Measurements from ENCODE around the gene ADM2. TPM values are rescaled to one million over a fixed set of nuclear protein-coding genes. Genes with fewer than 3 reads are reported as not detected.

Gene ADM2
- total and polyA plus RNA-seq, 2 of the 13 experiments (the other 11 are each of a cell fraction or from before 2014, with no cell fraction given), result 1.2 to 3.0 TPM

GRCh38 chr22:50461979-50462540, 19.3 kb upstream of the ADM2 start:
- no TSS peak for BruUV-seq (replicated peaks)
- FAIRE-seq, result no peak
- peak; percentile 21 for TF ChIP-seq AGO2 (optimal IDR thresholded peaks at IDR 0.05; ENCODE audit: low read depth, low read length)
- no peak for TF ChIP-seq HDAC2 (CRISPR knock-in tag; IDR thresholded peaks at IDR 0.05)
- intact Hi-C loops (cut with micrococcal nuclease; ENCODE audit: unreplicated experiment) (no loop called here), in situ Hi-C loops (cut with HindIII; ENCODE audit: extremely low pct_ligation_motif_present, low pct_unique_long_range_greater_than_20kb) (no loop called here)
- H3K4me3 ChIP-seq (replicated peaks in 1 of 3; ENCODE audit: insufficient read depth in 1 of 3, low read depth in 2 of 3, low read length in 3 of 3), result no peak overlapping the region
- H3K4me1 ChIP-seq (ENCODE audit: insufficient read depth, low read length), result no peaks in the 10 kb centered on the region
- peaks cover 37 to 73% of the 10 kb centered on the region in 2 experiments; a peak in 4 of 5 replicates for H3K36me3 ChIP-seq (replicated peaks in 1 of 2; ENCODE audit: control insufficient read depth in 1 of 2, insufficient read depth in 2 of 2, low read length in 2 of 2)
- ChIA-PET CTCF (ENCODE audit: low intra/inter-chr PET ratio, low total read pairs) (no interaction called here), POLR2A (no interaction called here)
- no peak overlapping the region for H3K4me2 ChIP-seq (ENCODE audit: low read depth, low read length)
- no peak overlapping the region for H3K27ac ChIP-seq (ENCODE audit: extremely low read length, insufficient read depth, low read length)
- DNase-seq (ENCODE audit: low spot score), result no peak
- 95% methylated on average over 10 of the region's 30 CpGs for WGBS (ENCODE audit: low lambda C conversion rate)
- no peaks in the 10 kb centered on the region for H3K79me2 ChIP-seq (ENCODE audit: insufficient read depth, low read length)
- no peaks in the 10 kb centered on the region for H4K20me1 ChIP-seq (ENCODE audit: insufficient read depth, low read length)
- no peak for ATAC-seq
- H3K9ac ChIP-seq (ENCODE audit: insufficient read depth, low read depth, low read length), result no peak overlapping the region
- H3K9me3 ChIP-seq (ENCODE audit: low read length), result no peaks in the 10 kb centered on the region
- H2AFZ ChIP-seq (ENCODE audit: low read length), result no peak overlapping the region
- no peaks in the 10 kb centered on the region for H3K27me3 ChIP-seq (ENCODE audit: control insufficient read depth in 1 of 2, insufficient read depth in 2 of 2, low read length in 2 of 2)

DNA sequence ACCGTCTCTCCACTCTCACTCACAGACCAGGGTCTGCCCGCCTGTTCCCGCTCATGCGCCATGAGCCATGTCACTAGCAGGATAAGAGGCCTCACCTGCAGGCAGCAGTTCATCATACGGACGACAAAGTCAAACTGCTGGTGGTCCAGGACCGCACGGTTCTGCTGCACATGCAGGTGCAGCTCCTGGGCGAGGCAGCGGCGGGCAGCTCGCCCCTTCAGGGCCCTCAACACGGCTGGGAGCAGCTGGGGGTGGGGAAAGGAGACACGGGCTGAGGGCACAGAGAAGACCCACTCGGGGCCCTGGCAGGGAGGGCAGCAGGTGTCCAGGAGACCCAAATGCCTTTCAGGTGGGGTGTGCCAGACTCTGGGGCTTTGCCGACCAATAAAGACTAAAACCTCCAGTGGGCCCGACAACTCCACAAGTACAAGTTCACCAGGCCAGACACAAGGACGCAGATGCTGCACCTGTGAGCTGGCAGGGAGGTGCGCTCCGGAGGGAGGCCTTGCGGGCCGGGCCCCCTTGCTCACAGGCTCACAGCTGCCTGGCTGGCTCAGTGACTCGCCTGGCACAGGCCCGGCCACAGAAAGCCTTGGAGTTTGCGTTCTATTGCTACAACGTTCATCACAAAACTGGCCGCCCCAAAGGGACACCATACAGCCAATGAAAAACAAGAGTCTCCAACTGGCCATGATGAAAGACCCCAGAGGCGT, 18.0 kb upstream of the ADM2 start:
- no peak overlapping the region for H2AFZ ChIP-seq (ENCODE audit: low read length)
- no peak for ATAC-seq
- intact Hi-C loops (cut with micrococcal nuclease; ENCODE audit: unreplicated experiment) (no loop called here), in situ Hi-C loops (cut with HindIII; ENCODE audit: extremely low pct_ligation_motif_present, low pct_unique_long_range_greater_than_20kb) (no loop called here)
- POLR2A ChIA-PET, result no interaction called here
- H3K4me1 ChIP-seq (ENCODE audit: insufficient read depth, low read length), result no peaks in the 10 kb centered on the region
- no peak overlapping the region for H3K4me2 ChIP-seq (ENCODE audit: low read depth, low read length)
- no peak for FAIRE-seq
- WGBS (ENCODE audit: low lambda C conversion rate), result 96% methylated on average over 17 of the region's 28 CpGs
- no peak for DNase-seq (ENCODE audit: low spot score)
- no peak overlapping the region for H3K27ac ChIP-seq (ENCODE audit: extremely low read length, insufficient read depth, low read length)
- H3K9ac ChIP-seq (ENCODE audit: insufficient read depth, low read depth, low read length), result no peak overlapping the region
- no peaks in the 10 kb centered on the region for H3K27me3 ChIP-seq (ENCODE audit: control insufficient read depth in 1 of 2, insufficient read depth in 2 of 2, low read length in 2 of 2)
- no TSS peak for BruUV-seq (replicated peaks)
- no peaks in the 10 kb centered on the region for H3K79me2 ChIP-seq (ENCODE audit: insufficient read depth, low read length)
- H3K9me3 ChIP-seq (ENCODE audit: low read length), result no peaks in the 10 kb centered on the region
- no peak for TF ChIP-seq NR2F2 (IDR thresholded peaks at IDR 0.05; ENCODE audit: borderline replicate concordance, low read depth)
- TF ChIP-seq AGO2 (optimal IDR thresholded peaks at IDR 0.05; ENCODE audit: low read depth, low read length), result peak; percentile 55
- TF ChIP-seq ZNF564 (CRISPR knock-in tag; IDR thresholded peaks at IDR 0.05), result no peak
- no peak overlapping the region for H3K4me3 ChIP-seq (replicated peaks in 1 of 3; ENCODE audit: insufficient read depth in 1 of 3, low read depth in 2 of 3, low read length in 3 of 3)
- H4K20me1 ChIP-seq (ENCODE audit: insufficient read depth, low read length), result no peaks in the 10 kb centered on the region
- H3K36me3 ChIP-seq (replicated peaks in 1 of 2; ENCODE audit: control insufficient read depth in 1 of 2, insufficient read depth in 2 of 2, low read length in 2 of 2), result peaks cover 38 to 69% of the 10 kb centered on the region in 2 experiments; a peak in 4 of 5 replicates
- CTCF ChIA-PET (ENCODE audit: low intra/inter-chr PET ratio, low total read pairs), result no interaction called here

Measured in HepG2 (cell line).